K562 (cell line): Measurements from ENCODE around the gene KPNA1. TPM values are rescaled to one million over a fixed set of nuclear protein-coding genes. Genes with fewer than 3 reads are reported as not detected.
A peak's percentile ranks its signal among the peaks of the same experiment; 100 is the strongest.

Experiments used
- ARID3A ChIP-seq: IDR thresholded peaks from 2 replicates; pipeline ENCODE4 v1.6.1; 2012; ENCODE audit warnings: low read depth, low read length, improper control_type of control experiment, borderline replicate concordance
- COPS2 ChIP-seq: fragments of 450-650 bp; conservative IDR thresholded peaks from 2 replicates; pipeline ENCODE4 v1.6.1; 2016; ENCODE audit warnings: mild to moderate bottlenecking, moderate library complexity
- DACH1 ChIP-seq: fragments of 450-650 bp; IDR thresholded peaks from 2 replicates; pipeline ENCODE4 v1.6.1; 2018; ENCODE audit not compliant: partially characterized antibody
- FOXJ3 ChIP-seq: sonication (generic); formaldehyde crosslinking; IDR thresholded peaks from 2 replicates; pipeline ENCODE4 v1.4.0; 2020; ENCODE audit warnings: mild to moderate bottlenecking, missing genetic modification reagents
- FOXK1 ChIP-seq: sonication (generic); formaldehyde crosslinking; IDR thresholded peaks from 2 replicates; pipeline ENCODE4 v1.8.0; 2022; ENCODE audit warnings: missing genetic modification reagents, mild to moderate bottlenecking, borderline replicate concordance
- GMEB1 ChIP-seq: fragments of 250-450 bp; sonication (Bioruptor Pico); IDR thresholded peaks from 2 replicates; pipeline ENCODE4 v1.4.0; 2020; ENCODE audit warnings: mild to moderate bottlenecking
- MYC ChIP-seq, 2 experiments: fragments of 250-450 bp in 1 of 2; sonication (Bioruptor Pico) in 1 of 2; IDR thresholded peaks; 2 replicates each; pipeline versions ENCODE4 v1.5.1 to v1.6.1; 2012 to 2021; ENCODE audit warnings: low read depth in 2 of 2, borderline replicate concordance in 1 of 2, improper control_type of control experiment in 1 of 2, low read length in 1 of 2, mild to moderate bottlenecking in 1 of 2, moderate library complexity in 1 of 2
- MYNN ChIP-seq, 2 experiments: sonication (generic); formaldehyde crosslinking in 1 of 2; IDR thresholded peaks; 2 replicates each; pipeline versions ENCODE4 v1.5.0 to v1.6.1; 2016 to 2020; ENCODE audit warnings: antibody characterized with exemption in 1 of 2, missing genetic modification reagents in 1 of 2
- NR4A1 ChIP-seq, 2 experiments: fragments of 250-450 bp in 1 of 2; fragments of 450-650 bp in 1 of 2; sonication (Bioruptor Pico) in 1 of 2; IDR thresholded peaks; 2 replicates each; pipeline versions ENCODE4 v1.4.0 to v1.6.1; 2016 to 2020; ENCODE audit warnings: mild to moderate bottlenecking in 2 of 2, missing compliant biosample characterization in 1 of 2, missing genetic modification characterization in 1 of 2, moderate library complexity in 1 of 2
- PTTG1 ChIP-seq: fragments of 450-650 bp; IDR thresholded peaks from 2 replicates; pipeline ENCODE4 v1.6.1; 2016; ENCODE audit warnings: low read depth, mild to moderate bottlenecking, missing genetic modification characterization, missing compliant biosample characterization
- SETDB1 ChIP-seq: IDR thresholded peaks from one replicate; pipeline ENCODE4 v1.6.1; 2012; ENCODE audit warnings: low read length, control low read depth, inconsistent platforms
- SRF ChIP-seq, 2 experiments: fragments of 250-450, 450-650 bp in 1 of 2; sonication (Bioruptor Pico) in 1 of 2; sonication (generic) in 1 of 2; formaldehyde crosslinking; IDR thresholded peaks; 2 replicates each; pipeline versions ENCODE4 v1.5.0 to v1.5.1; 2020 to 2022; ENCODE audit warnings: mild to moderate bottlenecking in 1 of 2, missing genetic modification reagents in 1 of 2
- TGIF2 ChIP-seq: sonication (generic); formaldehyde crosslinking; IDR thresholded peaks from 2 replicates; pipeline ENCODE4 v1.8.1; 2022; ENCODE audit warnings: mild to moderate bottlenecking, missing genetic modification reagents, moderate library complexity
- TRIM24 ChIP-seq, 2 experiments: fragments of 450-650 bp; IDR thresholded peaks; 2 replicates each; pipeline ENCODE4 v1.6.1; 2016
- ZFP30 ChIP-seq: fragments of 250-450 bp; sonication (Bioruptor Pico); IDR thresholded peaks from 2 replicates; pipeline ENCODE4 v1.8.0; 2022; ENCODE audit warnings: moderate library complexity, mild to moderate bottlenecking, inconsistent platforms, borderline replicate concordance
- ZNF41 ChIP-seq: fragments of 250-450 bp; sonication (Bioruptor Pico); conservative IDR thresholded peaks from 2 replicates; pipeline ENCODE4 v1.4.0; 2020; ENCODE audit warnings: mild to moderate bottlenecking
- ZNF695 ChIP-seq: fragments of 450-650 bp; formaldehyde crosslinking; IDR thresholded peaks from 2 replicates; pipeline ENCODE4 v1.4.0; 2020; ENCODE audit warnings: mild to moderate bottlenecking, moderate library complexity
- ZSCAN29 ChIP-seq: fragments of 450-650 bp; IDR thresholded peaks from 2 replicates; pipeline ENCODE4 v1.6.1; 2017
- polyA plus RNA-seq, 8 experiments: library from polyadenylated mRNA; depleted of rRNA in 4 of 8; stranded (reverse) in 5 of 8; unstranded in 3 of 8; fragments of >200 nt; fragmentation: Nextera tagmentation in 2 of 8; fragmentation: Illumina TruSeq in 1 of 8; extraction: Ambion mirVana in 2 of 8; extraction: Trizol in 1 of 8; gene quantifications; 2 replicates each; pipeline versions ENCODE4 v1.2.1 to v1.2.3, GENCODE V29; 2011 to 2014; ENCODE audit warnings: inconsistent platforms in 1 of 8, missing spikeins in 1 of 8
- total RNA-seq, 7 experiments: library from RNA; depleted of rRNA in 6 of 7; stranded (reverse); fragments of >200 nt in 6 of 7; fragmentation: Illumina TruSeq in 2 of 7; extraction: Trizol in 2 of 7; gene quantifications; 2 replicates each; pipeline versions ENCODE4 v1.2.1 to v1.2.3, GENCODE V29; 2011 to 2021; ENCODE audit warnings: low replicate concordance in 1 of 7
- TF ChIP-seq, protein P1 (sequence below): sonication (generic); formaldehyde crosslinking; IDR thresholded peaks from 2 replicates; pipeline ENCODE4 v1.8.0; 2023; ENCODE audit warnings: mild to moderate bottlenecking, missing genetic modification reagents

KPNA1 gene
- total and polyA plus RNA-seq, 9 of the 15 experiments (the other 6 are each of a cell fraction or from before 2014, with no cell fraction given): 9.3 to 53.8 (median 33.5) TPM

DNA sequence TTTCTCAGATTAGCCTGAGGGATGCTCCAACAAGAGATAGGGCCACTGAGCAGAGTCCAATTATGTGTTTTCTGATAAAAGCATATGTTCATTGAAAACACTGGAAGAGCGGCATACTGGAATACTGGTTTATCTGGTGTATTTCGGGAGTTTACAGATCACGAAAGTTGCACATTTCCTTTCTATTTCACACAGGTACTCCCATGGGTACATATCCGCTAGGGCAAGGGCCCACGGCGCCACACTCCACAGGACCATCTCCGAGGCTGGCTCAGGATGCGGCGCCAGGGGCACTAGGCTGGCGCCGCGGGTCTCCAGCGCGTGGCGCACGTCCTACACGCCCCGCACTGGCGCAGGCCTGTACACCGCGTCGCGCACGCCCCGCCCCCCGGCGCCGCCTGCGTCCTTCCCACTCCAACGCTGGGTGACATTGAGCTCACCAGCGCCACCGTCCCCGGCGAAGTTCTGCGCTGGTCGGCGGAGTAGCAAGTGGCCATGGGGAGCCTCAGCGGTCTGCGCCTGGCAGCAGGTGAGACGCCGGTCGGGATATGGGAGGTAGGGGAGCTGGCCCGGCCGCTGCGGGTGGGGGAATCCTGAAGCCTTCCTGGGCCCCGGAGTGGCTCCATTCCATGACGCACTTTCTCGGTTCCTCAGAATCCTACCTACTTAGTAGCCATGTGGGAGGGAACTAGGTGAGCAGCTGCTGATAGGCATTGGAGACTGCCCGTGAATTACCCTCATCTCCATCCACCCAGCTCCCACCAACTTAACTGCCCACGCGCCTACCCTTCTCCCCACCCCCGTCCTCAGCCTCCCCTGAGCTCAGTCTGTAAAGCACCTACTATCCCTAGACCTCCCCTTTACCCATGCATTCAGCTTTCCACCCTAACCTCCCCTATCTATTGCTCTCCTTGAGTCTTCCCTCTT is 130.7 kb downstream of the KPNA1 start, which contains the start of gene FAM162A (continued):
- TF ChIP-seq, protein P1, sequence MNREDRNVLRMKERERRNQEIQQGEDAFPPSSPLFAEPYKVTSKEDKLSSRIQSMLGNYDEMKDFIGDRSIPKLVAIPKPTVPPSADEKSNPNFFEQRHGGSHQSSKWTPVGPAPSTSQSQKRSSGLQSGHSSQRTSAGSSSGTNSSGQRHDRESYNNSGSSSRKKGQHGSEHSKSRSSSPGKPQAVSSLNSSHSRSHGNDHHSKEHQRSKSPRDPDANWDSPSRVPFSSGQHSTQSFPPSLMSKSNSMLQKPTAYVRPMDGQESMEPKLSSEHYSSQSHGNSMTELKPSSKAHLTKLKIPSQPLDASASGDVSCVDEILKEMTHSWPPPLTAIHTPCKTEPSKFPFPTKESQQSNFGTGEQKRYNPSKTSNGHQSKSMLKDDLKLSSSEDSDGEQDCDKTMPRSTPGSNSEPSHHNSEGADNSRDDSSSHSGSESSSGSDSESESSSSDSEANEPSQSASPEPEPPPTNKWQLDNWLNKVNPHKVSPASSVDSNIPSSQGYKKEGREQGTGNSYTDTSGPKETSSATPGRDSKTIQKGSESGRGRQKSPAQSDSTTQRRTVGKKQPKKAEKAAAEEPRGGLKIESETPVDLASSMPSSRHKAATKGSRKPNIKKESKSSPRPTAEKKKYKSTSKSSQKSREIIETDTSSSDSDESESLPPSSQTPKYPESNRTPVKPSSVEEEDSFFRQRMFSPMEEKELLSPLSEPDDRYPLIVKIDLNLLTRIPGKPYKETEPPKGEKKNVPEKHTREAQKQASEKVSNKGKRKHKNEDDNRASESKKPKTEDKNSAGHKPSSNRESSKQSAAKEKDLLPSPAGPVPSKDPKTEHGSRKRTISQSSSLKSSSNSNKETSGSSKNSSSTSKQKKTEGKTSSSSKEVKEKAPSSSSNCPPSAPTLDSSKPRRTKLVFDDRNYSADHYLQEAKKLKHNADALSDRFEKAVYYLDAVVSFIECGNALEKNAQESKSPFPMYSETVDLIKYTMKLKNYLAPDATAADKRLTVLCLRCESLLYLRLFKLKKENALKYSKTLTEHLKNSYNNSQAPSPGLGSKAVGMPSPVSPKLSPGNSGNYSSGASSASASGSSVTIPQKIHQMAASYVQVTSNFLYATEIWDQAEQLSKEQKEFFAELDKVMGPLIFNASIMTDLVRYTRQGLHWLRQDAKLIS (CRISPR knock-in tag): no peak
- TF ChIP-seq ZNF41 (CRISPR knock-in tag) (no peak), MYC (IDR thresholded peaks at IDR 0.05; ENCODE audit: low read depth, low read length) (peak; percentile 86), MYC (CRISPR knock-in tag; IDR thresholded peaks at IDR 0.05; ENCODE audit: borderline replicate concordance, low read depth) (no peak), PTTG1 (tag) (no peak), SETDB1 (no peak), SRF (CRISPR knock-in tag; IDR thresholded peaks at IDR 0.05) (peak in 1 of 2 experiments; percentile 45; a peak in 1 of 4 replicates), ZNF695 (no peak), TRIM24 (IDR thresholded peaks at IDR 0.05) (no peak), FOXJ3 (CRISPR knock-in tag) (no peak), TGIF2 (CRISPR knock-in tag) (no peak), COPS2 (no peak), ZSCAN29 (no peak), GMEB1 (peak; percentile 95), FOXK1 (CRISPR knock-in tag) (no peak), DACH1 (peak; percentile 42), ZFP30 (no peak), MYNN (IDR thresholded peaks at IDR 0.05) (peak; percentile 55; the same call in 1 of the 2 replicates), MYNN (CRISPR knock-in tag; IDR thresholded peaks at IDR 0.05) (no peak), ARID3A (no peak), NR4A1 (CRISPR knock-in tag; IDR thresholded peaks at IDR 0.05) (no peak), NR4A1 (tag; IDR thresholded peaks at IDR 0.05) (no peak)
